ENCODE measurements around the gene TMCC2.

DNA sequence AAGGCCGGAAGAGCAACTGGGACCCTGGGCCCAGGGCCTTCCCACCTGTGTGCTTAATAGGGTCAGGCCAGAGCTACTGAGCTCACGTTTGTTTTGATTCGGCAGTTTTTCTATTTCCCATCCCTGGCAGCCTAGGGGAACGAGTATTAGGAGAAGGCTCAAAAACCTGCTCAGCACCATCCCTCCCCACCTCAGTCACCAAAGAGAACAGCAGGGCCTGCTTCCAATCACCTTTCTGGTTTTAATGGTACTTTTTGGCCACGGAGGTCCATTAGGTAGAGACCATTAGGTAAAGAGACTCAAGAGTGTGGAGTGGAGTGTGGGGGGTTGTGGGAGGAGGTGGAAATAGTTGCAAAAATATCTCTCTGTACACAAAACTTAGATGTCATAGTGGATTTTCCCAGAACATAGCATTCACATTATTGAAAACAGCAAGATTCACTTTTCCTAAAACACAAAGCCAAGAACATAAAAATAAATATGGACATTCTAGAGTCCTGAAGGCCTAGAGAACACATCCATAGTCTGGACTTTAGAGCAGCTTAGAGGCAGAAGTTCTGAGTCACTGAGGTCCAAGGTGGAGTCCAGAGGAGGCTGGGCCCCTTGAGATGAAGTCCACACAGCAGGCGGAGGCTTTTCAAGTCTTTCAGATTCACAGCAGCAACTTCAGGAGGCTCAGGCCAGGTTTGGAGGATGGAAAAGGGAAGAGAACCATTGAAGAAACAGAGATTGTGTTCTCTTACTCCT lies 74.3 kb downstream of the TMCC2 start:
- TF ChIP-seq EZH2 (IDR thresholded peaks at IDR 0.05; ENCODE audit: borderline replicate concordance, insufficient read depth, low read depth, low read length, poor library complexity, severe bottlenecking) (no peak), CTCF (IDR thresholded peaks at IDR 0.05) (no peak)
